Esophagus muscularis mucosa (tissue), 3 donors: ENCODE data around the gene SLC24A3.

ENCODE experiments used
- EP300 ChIP-seq: sonication (generic); formaldehyde crosslinking; IDR thresholded peaks from one replicate; pipeline ENCODE4 v1.6.1; 2017; ENCODE audit warnings: antibody characterized with exemption
- TF ChIP-seq, protein P1 (sequence below), 3 experiments: fragments of 200-600 bp in 2 of 3; fragments of 450-650 bp in 1 of 3; sonication (generic) in 2 of 3; IDR thresholded peaks; one replicate each; pipeline ENCODE4 v1.5.1; 2017 to 2019; ENCODE audit warnings: antibody characterized with exemption in 3 of 3, mild to moderate bottlenecking in 2 of 3, moderate library complexity in 1 of 3

DNA sequence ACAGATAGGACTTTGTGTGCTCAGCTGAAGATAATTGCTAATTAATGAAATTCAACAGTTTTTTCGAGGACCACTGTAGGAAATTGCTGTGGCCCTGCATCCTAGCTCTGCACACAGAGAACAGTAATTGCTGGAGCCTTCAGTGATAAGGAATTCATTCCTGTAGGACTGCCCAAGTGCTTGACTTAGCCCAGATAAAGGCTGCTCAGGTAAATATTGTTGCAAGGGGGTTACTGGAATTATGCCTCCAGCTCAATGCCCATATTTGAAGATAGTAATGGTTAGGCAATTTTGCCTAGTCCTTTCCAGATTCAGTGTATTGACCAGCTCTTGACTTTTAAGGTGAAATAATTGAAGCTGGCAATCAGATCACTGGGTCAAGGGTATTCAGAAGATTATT is 122.9 kb downstream of the SLC24A3 start:
- no peak for TF ChIP-seq EP300
- TF ChIP-seq, protein P1, sequence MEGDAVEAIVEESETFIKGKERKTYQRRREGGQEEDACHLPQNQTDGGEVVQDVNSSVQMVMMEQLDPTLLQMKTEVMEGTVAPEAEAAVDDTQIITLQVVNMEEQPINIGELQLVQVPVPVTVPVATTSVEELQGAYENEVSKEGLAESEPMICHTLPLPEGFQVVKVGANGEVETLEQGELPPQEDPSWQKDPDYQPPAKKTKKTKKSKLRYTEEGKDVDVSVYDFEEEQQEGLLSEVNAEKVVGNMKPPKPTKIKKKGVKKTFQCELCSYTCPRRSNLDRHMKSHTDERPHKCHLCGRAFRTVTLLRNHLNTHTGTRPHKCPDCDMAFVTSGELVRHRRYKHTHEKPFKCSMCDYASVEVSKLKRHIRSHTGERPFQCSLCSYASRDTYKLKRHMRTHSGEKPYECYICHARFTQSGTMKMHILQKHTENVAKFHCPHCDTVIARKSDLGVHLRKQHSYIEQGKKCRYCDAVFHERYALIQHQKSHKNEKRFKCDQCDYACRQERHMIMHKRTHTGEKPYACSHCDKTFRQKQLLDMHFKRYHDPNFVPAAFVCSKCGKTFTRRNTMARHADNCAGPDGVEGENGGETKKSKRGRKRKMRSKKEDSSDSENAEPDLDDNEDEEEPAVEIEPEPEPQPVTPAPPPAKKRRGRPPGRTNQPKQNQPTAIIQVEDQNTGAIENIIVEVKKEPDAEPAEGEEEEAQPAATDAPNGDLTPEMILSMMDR (IDR thresholded peaks at IDR 0.05), result no peak
